ENCODE results near the gene F13B. TPM values are rescaled to one million over a fixed set of nuclear protein-coding genes. Genes with fewer than 3 reads are reported as not detected.
"Not testable (repeated sequence)": the region's sequence is repeated elsewhere in the genome, so short reads cannot be mapped to it uniquely, and the experiment has no call there.

F13B gene
- polyA plus RNA-seq (2012; ENCODE audit: insufficient read depth, insufficient read length) = not detected

GRCh38 chr1:197066719-197067456, at the start of gene F13B:
Gene F13B, minus strand, starts transcription at chr1:197067260. Its CDS starts 37 bp downstream, at chr1:197067223.
- no peak for DNase-seq (ENCODE audit: low read depth, low spot score)

GRCh38 chr1:197116156-197116555, 49.1 kb upstream of the F13B start:
- no peak overlapping the region for H3K4me3 ChIP-seq (ENCODE audit: low read length)
- no peak for DNase-seq (ENCODE audit: low read depth, low spot score)

More at GRCh38 chr1:197066719-197067456, at the start of gene F13B:
- H3K4me3 ChIP-seq (ENCODE audit: low read length) = no peak within 1 kb of the TSS

- no peak for DNase-seq (ENCODE audit: low read depth, low spot score)
- H3K4me3 ChIP-seq (ENCODE audit: low read length) = no peak overlapping the region
These were observed 39.8 kb upstream of the F13B start for GRCh38 chr1:197106869-197107268.

- H3K4me3 ChIP-seq (ENCODE audit: low read length) = no peak overlapping the region
- no peak for DNase-seq (ENCODE audit: low read depth, low spot score)
These were observed 36.2 kb upstream of the F13B start for GRCh38 chr1:197103300-197103699.

GRCh38 chr1:197101978-197102377, 34.9 kb upstream of the F13B start:
- no peak overlapping the region for H3K4me3 ChIP-seq (ENCODE audit: low read length)
- no peak for DNase-seq (ENCODE audit: low read depth, low spot score)

GRCh38 chr1:197100677-197101076, 33.6 kb upstream of the F13B start:
- H3K4me3 ChIP-seq (ENCODE audit: low read length) = no peak overlapping the region
- DNase-seq (ENCODE audit: low read depth, low spot score) = peak; percentile 6

- H3K4me3 ChIP-seq (ENCODE audit: low read length) = no peak overlapping the region
- DNase-seq (ENCODE audit: low read depth, low spot score) = no peak
These were observed 32.4 kb upstream of the F13B start for GRCh38 chr1:197099444-197099843.

GRCh38 chr1:197096971-197097370, 29.9 kb upstream of the F13B start:
- not testable (repeated sequence) for H3K4me3 ChIP-seq (ENCODE audit: low read length); DNase-seq (ENCODE audit: low read depth, low spot score)

GRCh38 chr1:197096137-197096536, 29.1 kb upstream of the F13B start:
- no peak overlapping the region for H3K4me3 ChIP-seq (ENCODE audit: low read length)
- no peak for DNase-seq (ENCODE audit: low read depth, low spot score)

GRCh38 chr1:197093226-197093885, 26.3 kb upstream of the F13B start:
- no peak for DNase-seq (ENCODE audit: low read depth, low spot score)
- no peak overlapping the region for H3K4me3 ChIP-seq (ENCODE audit: low read length)

GRCh38 chr1:197092491-197093023, 25.5 kb upstream of the F13B start:
- DNase-seq (ENCODE audit: low read depth, low spot score) = no peak
- H3K4me3 ChIP-seq (ENCODE audit: low read length) = no peak overlapping the region

GRCh38 chr1:197083474-197083873, 16.4 kb upstream of the F13B start:
- no peak overlapping the region for H3K4me3 ChIP-seq (ENCODE audit: low read length)
- DNase-seq (ENCODE audit: low read depth, low spot score) = no peak

GRCh38 chr1:197081117-197081753, 14.2 kb upstream of the F13B start:
- DNase-seq (ENCODE audit: low read depth, low spot score) = no peak
- H3K4me3 ChIP-seq (ENCODE audit: low read length) = no peak overlapping the region

- no peak for DNase-seq (ENCODE audit: low read depth, low spot score)
These were observed 13.3 kb upstream of the F13B start for GRCh38 chr1:197080323-197080722.

GRCh38 chr1:197076585-197076984, 9.5 kb upstream of the F13B start:
- no peak for DNase-seq (ENCODE audit: low read depth, low spot score)
- no peak overlapping the region for H3K4me3 ChIP-seq (ENCODE audit: low read length)

More at GRCh38 chr1:197080323-197080722, 13.3 kb upstream of the F13B start:
- H3K4me3 ChIP-seq (ENCODE audit: low read length) = no peak overlapping the region

GRCh38 chr1:197073978-197074377, 6.9 kb upstream of the F13B start:
- no peak for DNase-seq (ENCODE audit: low read depth, low spot score)
- H3K4me3 ChIP-seq (ENCODE audit: low read length) = no peak overlapping the region

GRCh38 chr1:197067457-197067818, 378 bp upstream of the F13B start:
- DNase-seq (ENCODE audit: low read depth, low spot score) = no peak
- no peak overlapping the region for H3K4me3 ChIP-seq (ENCODE audit: low read length)

GRCh38 chr1:197066277-197066676, 783 bp downstream of the F13B start:
- H3K4me3 ChIP-seq (ENCODE audit: low read length) = no peak overlapping the region
- no peak for DNase-seq (ENCODE audit: low read depth, low spot score)

GRCh38 chr1:197065559-197065958, 1.5 kb downstream of the F13B start:
- no peak for DNase-seq (ENCODE audit: low read depth, low spot score)
- no peak overlapping the region for H3K4me3 ChIP-seq (ENCODE audit: low read length)

- DNase-seq (ENCODE audit: low read depth, low spot score) = no peak
- H3K4me3 ChIP-seq (ENCODE audit: low read length) = no peak overlapping the region
These were observed 3.8 kb downstream of the F13B start for GRCh38 chr1:197063212-197063611.
